Upper lobe of left lung (tissue), 6 donors: ENCODE results near the gene AGAP1. TPM values are rescaled to one million over a fixed set of nuclear protein-coding genes. Genes with fewer than 3 reads are reported as not detected.

Source experiments
- ATAC-seq, 2 donors: fragments of 200-7000 bp; cut with Tn5 transposase; one replicate each; pipeline ENCODE4 v1.9.1; 2022; ENCODE audit warnings: mild to moderate bottlenecking in 2 of 2, moderate library complexity in 2 of 2; ENCODE audit not compliant: low FRiP score in 2 of 2
- DNase-seq, 2 donors: peaks; one replicate each; pipeline ENCODE4 v3.0.0-alpha.2; 2019 to 2020
- H3K27ac ChIP-seq, 4 donors: fragments of 200-600 bp; sonication (generic); one replicate each; pipeline ENCODE4 v1.5.1; 2016 to 2019
- H3K27me3 ChIP-seq, 4 donors: fragments of 200-600 bp; sonication (generic); one replicate each; pipeline ENCODE4 v1.5.1; 2017 to 2019
- H3K36me3 ChIP-seq, 4 donors: fragments of 200-600 bp; sonication (generic); one replicate each; pipeline ENCODE4 v1.5.1; 2016 to 2019
- H3K4me1 ChIP-seq, 4 donors: fragments of 200-600 bp; sonication (generic); one replicate each; pipeline ENCODE4 v1.5.1; 2018 to 2019
- H3K4me3 ChIP-seq, 4 donors: fragments of 200-600 bp; sonication (generic); one replicate each; pipeline ENCODE4 v1.5.1; 2017 to 2019; ENCODE audit warnings: mild to moderate bottlenecking in 2 of 4, moderate library complexity in 1 of 4
- H3K9me3 ChIP-seq, 4 donors: fragments of 200-600 bp; sonication (generic); one replicate each; pipeline ENCODE4 v1.5.1; 2018 to 2019
- CTCF ChIP-seq, 6 experiments: fragments of 450-650 bp in 4 of 6; fragments of 200-600 bp in 2 of 6; sonication (generic) in 2 of 6; IDR thresholded peaks; one replicate each; pipeline ENCODE4 v1.5.1; 2016 to 2019; ENCODE audit warnings: antibody characterized with exemption in 6 of 6
- EP300 ChIP-seq, 4 donors: sonication (generic); formaldehyde crosslinking; IDR thresholded peaks; one replicate each; pipeline ENCODE4 v1.5.1; 2017; ENCODE audit warnings: antibody characterized with exemption in 4 of 4, control low read depth in 2 of 4
- POLR2A ChIP-seq, 4 donors: fragments of 450-650 bp; IDR thresholded peaks; one replicate each; pipeline ENCODE4 v1.5.1; 2016 to 2017; ENCODE audit warnings: antibody characterized with exemption in 4 of 4, mild to moderate bottlenecking in 2 of 4
- POLR2AphosphoS5 ChIP-seq, 2 donors: sonication (generic); formaldehyde crosslinking; IDR thresholded peaks; one replicate each; pipeline ENCODE4 v1.5.1; 2017; ENCODE audit warnings: antibody characterized with exemption in 2 of 2
- WGBS, 2 donors: methylation state at CpG; one replicate each; pipeline ENCODE4 v1.1.5; 2017 to 2018; 5-methylcytosine and 5-hydroxymethylcytosine counted together
- total RNA-seq, 6 donors: library from RNA; depleted of rRNA in 4 of 6; stranded (reverse); fragments of >200 nt in 4 of 6; gene quantifications; one replicate each; pipeline versions ENCODE4 v1.1.0 to v1.2.1, GENCODE V29; 2016 to 2021
- donor health status: DM: no; HTN: no; CAD: no; lungs with moderate emphysema.
- donor health status: DM: no; HTN: yes; CAD: no; lungs with severe emphysema.

AGAP1 gene
- total RNA-seq, 6 donors from 2014 or later, result 25.5 to 45.1 (median 30.7) TPM

DNA sequence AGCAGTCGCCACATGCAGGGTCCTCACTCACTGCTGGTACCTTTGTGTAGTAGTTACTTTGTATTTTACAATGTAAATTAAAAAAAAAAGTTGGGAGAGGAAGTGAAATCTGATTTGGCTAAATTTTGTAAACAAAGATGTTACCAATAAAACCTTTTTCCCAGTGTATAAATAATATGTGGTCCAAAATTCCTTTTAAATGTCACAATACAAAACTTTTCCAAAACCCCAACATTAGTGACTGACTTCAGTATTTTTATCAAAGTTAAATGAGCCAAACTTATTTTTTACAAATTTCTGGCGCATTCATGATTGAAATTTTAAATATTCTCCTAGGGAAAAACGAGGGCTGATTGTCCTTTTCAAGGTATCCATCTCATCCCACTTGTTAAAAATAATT, 239.9 kb downstream of the AGAP1 start:
- Histone ChIP-seq H3K27ac (no peak overlapping the region), H3K27me3 (no peaks in the 10 kb centered on the region), H3K36me3 (no peaks in the 10 kb centered on the region), H3K4me3 (no peak overlapping the region), H3K4me1 (peaks cover 0 to 5% (median 0%) of the 10 kb centered on the region in 4 donors), H3K9me3 (no peaks in the 10 kb centered on the region)
- ATAC-seq, result no peak
- 86 to 91% methylated on average over 3 of the region's 3 CpGs for WGBS, 2 donors
- no peak for TF ChIP-seq CTCF (IDR thresholded peaks at IDR 0.05)
- no peak for TF ChIP-seq POLR2AphosphoS5 (IDR thresholded peaks at IDR 0.05)
- TF ChIP-seq POLR2A (IDR thresholded peaks at IDR 0.05), result no peak
- TF ChIP-seq EP300 (IDR thresholded peaks at IDR 0.05), result no peak
- DNase-seq, result no peak

DNA sequence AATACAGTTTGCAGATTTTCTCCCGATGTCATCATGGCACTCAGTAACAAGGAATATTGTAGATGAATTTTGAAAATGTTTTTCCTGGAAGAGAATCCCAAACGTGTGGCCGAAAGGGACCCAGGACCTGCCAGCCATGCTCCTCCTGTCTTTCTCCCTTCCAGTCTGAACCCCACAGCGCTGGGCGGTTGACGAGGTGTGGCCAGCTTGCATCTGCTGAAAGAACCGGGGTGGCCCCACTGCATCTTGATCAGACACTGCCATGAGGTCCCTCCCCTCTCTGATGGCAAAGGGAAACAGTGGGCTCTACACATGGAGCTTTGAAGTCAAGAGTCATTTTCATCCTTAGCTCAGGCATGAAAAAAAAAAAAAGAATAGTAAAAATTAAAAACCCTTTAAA, 240.3 kb downstream of the AGAP1 start:
- DNase-seq, result no peak
- Histone ChIP-seq H3K27me3 (no peaks in the 10 kb centered on the region), H3K27ac (no peak overlapping the region), H3K4me3 (no peak overlapping the region), H3K36me3 (no peaks in the 10 kb centered on the region), H3K9me3 (no peaks in the 10 kb centered on the region), H3K4me1 (peaks cover 0 to 1% (median 0%) of the 10 kb centered on the region in 4 donors)
- TF ChIP-seq EP300 (IDR thresholded peaks at IDR 0.05), result no peak
- no peak for TF ChIP-seq POLR2A (IDR thresholded peaks at IDR 0.05)
- no peak for TF ChIP-seq POLR2AphosphoS5 (IDR thresholded peaks at IDR 0.05)
- no peak for TF ChIP-seq CTCF (IDR thresholded peaks at IDR 0.05)
- ATAC-seq, result no peak
- WGBS, 2 donors, result 89 to 91% methylated on average over 7 of the region's 7 CpGs

- no peak for DNase-seq
- no peaks in the 10 kb centered on the region for H3K36me3 ChIP-seq
- H3K9me3 ChIP-seq, result no peaks in the 10 kb centered on the region
- H3K4me3 ChIP-seq, result no peak overlapping the region
- 81 to 89% methylated on average over 21 of the region's 21 CpGs for WGBS, 2 donors
- H3K27me3 ChIP-seq, result no peaks in the 10 kb centered on the region
- H3K4me1 ChIP-seq, result no peaks in the 10 kb centered on the region
- TF ChIP-seq CTCF (IDR thresholded peaks at IDR 0.05) (no peak), EP300 (IDR thresholded peaks at IDR 0.05) (no peak), POLR2A (IDR thresholded peaks at IDR 0.05) (no peak), POLR2AphosphoS5 (IDR thresholded peaks at IDR 0.05) (no peak)
- H3K27ac ChIP-seq, result no peak overlapping the region
- peak in 1 of 2 donors; percentile 57 for ATAC-seq
These were observed 240.9 kb downstream of the AGAP1 start for GRCh38 chr2:235734688-235735231.

DNA sequence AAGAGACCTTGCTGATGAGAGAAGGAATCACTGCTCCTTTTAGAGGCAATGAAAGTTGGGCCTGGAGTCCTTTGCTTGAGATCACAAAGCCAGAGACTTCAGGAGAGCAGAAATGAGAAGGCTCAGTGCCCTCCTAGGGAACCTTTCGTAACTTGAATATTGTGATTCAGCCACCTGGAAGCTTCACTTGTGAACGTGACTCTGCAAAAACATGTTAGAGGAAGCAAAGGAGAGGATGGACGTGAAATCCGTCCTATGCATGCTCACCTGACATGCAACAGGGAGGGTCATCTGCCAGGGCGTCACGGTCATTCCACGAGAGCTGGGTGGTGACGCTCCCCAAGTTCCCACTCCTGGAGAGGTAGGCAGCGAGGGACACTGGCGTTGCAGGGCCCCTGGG, 243.6 kb downstream of the AGAP1 start:
- DNase-seq, result no peak
- Histone ChIP-seq H3K4me1 (no peaks in the 10 kb centered on the region), H3K4me3 (no peak overlapping the region), H3K27me3 (no peaks in the 10 kb centered on the region), H3K27ac (no peak overlapping the region), H3K36me3 (no peaks in the 10 kb centered on the region), H3K9me3 (no peaks in the 10 kb centered on the region)
- 84 to 85% methylated on average over 7 to 10 of the region's 10 CpGs for WGBS, 2 donors
- no peak for ATAC-seq
- no peak for TF ChIP-seq POLR2A (IDR thresholded peaks at IDR 0.05)
- TF ChIP-seq EP300 (IDR thresholded peaks at IDR 0.05), result no peak
- no peak for TF ChIP-seq POLR2AphosphoS5 (IDR thresholded peaks at IDR 0.05)
- no peak for TF ChIP-seq CTCF (IDR thresholded peaks at IDR 0.05)

DNA sequence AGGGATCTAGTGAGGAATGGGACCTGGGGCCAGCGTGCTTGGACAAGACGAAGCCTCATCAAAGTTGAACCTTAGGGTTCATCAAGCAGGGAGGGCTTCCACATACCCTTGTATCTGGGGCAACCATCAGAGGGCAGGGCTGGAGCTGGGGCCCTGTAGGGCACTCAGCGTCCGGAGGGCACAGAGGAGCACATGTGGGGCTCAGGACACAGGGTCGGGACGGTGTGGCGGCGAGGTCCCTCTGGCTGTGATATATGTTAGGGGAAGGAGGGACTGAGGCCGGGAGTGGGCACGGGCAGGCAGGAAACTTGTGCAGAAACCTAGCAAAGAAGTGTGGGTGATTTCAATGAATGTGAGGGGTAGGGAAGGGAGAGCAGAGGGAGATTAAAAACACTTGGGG, 244.0 kb downstream of the AGAP1 start:
- H3K27me3 ChIP-seq, result no peaks in the 10 kb centered on the region
- DNase-seq (peak in 1 of 2 donors; percentile 51), ATAC-seq (no peak)
- peaks cover 0 to 4% (median 0%) of the 10 kb centered on the region in 4 donors for H3K36me3 ChIP-seq
- no peaks in the 10 kb centered on the region for H3K9me3 ChIP-seq
- no peak overlapping the region for H3K27ac ChIP-seq
- WGBS, 2 donors, result 92 to 99% methylated on average over 10 of the region's 10 CpGs
- TF ChIP-seq CTCF (IDR thresholded peaks at IDR 0.05) (no peak), POLR2A (IDR thresholded peaks at IDR 0.05) (no peak), POLR2AphosphoS5 (IDR thresholded peaks at IDR 0.05) (no peak), EP300 (IDR thresholded peaks at IDR 0.05) (no peak)
- H3K4me3 ChIP-seq, result no peak overlapping the region
- no peaks in the 10 kb centered on the region for H3K4me1 ChIP-seq
